Choroid plexus epithelial cell (primary cell): ENCODE measurements around the gene RIN3.
A peak's percentile ranks its signal among the peaks of the same experiment; 100 is the strongest.

Experiments used
- DNase-seq: peaks from one replicate; pipeline ENCODE4 v3.0.0-alpha.2; 2010; ENCODE audit warnings: low read depth
- H3K4me3 ChIP-seq: 2 replicates; pipeline ENCODE4 v1.5.1; 2011; ENCODE audit warnings: low read depth, mild to moderate bottlenecking, control low read depth, low read length, moderate library complexity
- CTCF ChIP-seq: conservative IDR thresholded peaks from 2 replicates; pipeline ENCODE4 v1.5.1; 2011; ENCODE audit warnings: low read depth, mild to moderate bottlenecking, control low read depth, inconsistent platforms, low read length, moderate library complexity

RIN3 gene

GRCh38 chr14:92577321-92577742 is 63.8 kb downstream of the RIN3 start:
- TF ChIP-seq CTCF: no peak
- H3K4me3 ChIP-seq: no peak overlapping the region
- no peak for DNase-seq

DNA sequence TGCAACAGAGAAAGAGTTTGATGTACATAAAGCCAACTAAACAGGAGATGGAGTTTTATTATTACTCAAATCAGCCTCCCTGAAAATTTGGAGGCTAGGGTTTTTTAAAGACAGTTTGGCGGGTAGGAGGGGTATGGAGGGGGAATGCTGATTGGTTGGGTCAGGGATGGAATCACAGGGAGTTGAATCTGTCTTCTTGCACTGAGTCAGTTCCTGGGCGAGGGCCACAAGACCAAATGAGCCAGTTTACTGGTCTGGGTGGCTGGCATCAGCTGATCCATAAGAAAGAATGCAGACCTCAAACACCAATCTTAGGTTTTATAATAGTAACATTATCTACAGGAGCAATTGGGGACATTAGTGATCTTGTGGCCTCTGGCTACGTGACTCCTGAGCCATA is 64.9 kb downstream of the RIN3 start:
- no peak overlapping the region for H3K4me3 ChIP-seq
- TF ChIP-seq CTCF: no peak
- DNase-seq: peak; percentile 28

GRCh38 chr14:92579244-92579936 is 65.8 kb downstream of the RIN3 start:
- H3K4me3 ChIP-seq: no peak overlapping the region
- DNase-seq: no peak
- no peak for TF ChIP-seq CTCF

DNA sequence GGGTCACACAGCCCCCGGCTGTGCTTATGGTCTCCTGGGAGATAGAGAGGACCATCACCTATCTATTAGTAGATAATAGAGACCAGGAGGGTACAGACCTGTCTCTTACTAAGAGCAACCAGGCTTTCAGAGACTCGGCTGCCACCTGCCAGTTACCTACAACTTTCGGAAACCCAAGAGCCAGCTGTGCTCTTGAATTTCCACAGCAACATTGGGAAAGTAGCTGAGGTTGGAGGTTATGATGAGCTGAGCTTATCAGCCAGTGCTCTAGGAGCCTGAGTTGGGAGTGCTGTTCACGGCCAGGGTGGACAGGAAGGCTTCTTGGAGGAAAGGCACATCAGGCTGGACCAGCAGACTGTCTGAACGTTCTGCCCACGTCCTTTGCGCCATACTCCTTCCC is 67.6 kb downstream of the RIN3 start:
- no peak overlapping the region for H3K4me3 ChIP-seq
- no peak for DNase-seq
- TF ChIP-seq CTCF: no peak

DNA sequence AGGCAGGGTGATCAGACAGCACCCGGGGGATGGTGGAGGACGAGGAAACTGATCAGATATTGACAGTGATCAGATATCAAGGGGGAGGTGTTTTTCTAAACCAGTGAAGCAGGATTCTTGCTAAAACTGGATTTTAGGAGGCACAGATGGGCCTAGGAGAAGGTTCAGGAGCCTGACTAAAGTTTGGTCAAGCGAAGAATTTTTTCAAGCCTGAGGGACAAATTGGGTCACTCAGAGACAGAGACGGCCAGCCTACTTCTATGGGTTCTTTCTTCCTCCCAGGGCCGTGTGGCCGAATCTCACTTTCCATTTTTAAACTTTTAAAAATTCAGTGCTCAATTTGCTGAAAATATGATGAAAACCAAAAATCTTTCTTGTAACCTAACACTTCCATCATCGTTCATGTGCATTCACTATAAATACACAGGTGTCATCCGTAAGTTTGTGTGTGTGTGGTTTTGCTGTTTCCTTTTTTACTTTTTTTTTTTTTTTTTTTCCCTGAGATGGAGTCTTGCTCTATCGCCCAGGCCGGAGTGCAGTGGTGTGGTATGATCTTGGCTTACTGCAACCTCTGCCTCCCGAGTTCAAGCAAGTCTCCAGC is 68.5 kb downstream of the RIN3 start:
- TF ChIP-seq CTCF: no peak
- DNase-seq: no peak
- H3K4me3 ChIP-seq: no peak overlapping the region

DNA sequence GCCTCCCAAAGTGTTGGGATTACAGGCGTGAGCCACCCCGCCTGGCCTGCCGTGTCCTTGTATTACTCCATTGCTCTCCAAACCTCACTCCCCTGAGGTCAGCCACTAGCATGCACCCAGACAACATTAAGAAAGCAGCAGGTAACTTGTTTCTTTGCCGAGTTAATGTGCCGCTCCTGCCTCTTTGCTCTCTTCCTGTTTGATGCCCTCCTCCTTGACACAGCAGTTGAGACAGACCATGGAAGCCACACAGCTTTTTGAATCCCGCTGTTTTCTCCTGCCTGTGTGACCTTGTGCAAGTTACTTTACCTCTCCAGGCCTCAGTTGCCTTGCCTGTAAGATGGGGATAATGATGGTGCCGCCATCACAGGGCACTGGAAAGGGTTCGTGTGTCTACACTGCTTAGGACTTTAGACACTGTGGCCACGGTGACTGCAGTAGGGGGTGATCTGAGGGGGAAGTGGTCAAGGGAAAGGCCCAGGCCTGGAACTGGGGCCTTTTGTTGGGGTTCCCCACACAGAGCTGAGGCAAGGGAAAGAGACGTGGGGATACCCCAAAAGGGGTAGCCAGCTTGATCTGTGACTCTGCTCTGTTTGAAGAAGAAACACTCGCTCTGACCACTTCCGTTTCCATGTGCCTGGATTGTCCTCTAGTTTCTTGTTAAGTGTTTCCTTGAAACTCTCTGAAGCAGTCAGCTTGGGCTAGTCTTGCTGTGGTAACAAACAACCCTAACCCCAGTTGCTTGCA is 69.3 kb downstream of the RIN3 start:
- no peak overlapping the region for H3K4me3 ChIP-seq
- DNase-seq: no peak
- TF ChIP-seq CTCF: no peak

DNA sequence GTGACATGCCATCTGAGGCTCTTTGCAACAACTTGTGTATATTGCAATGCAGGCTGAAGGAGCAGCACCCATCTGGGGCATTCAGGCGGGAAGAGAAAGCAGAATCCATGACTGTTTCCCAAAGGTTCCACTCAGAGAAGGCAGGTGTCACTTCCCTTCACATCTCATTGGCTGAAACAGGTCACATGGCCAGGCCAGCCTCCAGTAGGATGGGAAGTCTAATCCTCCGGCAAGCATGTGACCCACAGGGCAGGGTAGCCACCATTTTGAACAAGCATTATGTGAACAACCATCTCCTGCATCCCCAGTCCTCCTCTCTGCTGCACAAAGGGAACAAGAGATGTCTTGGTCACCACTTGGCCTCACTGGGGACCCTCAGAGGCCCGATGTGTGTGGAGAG is 70.6 kb downstream of the RIN3 start:
- no peak for TF ChIP-seq CTCF
- DNase-seq: no peak
- H3K4me3 ChIP-seq: no peak overlapping the region
